Inflammatory macrophage treated with lipopolysaccharide for 4 hours (primary cell): ENCODE data around the gene GID8.

ENCODE experiments used
- DNase-seq: peaks from one replicate; pipeline ENCODE4 v3.0.0-alpha.2; 2020

GID8 gene

GRCh38 chr20:62945771-62946339 is 7.9 kb downstream of the GID8 start:
- DNase-seq = no peak

GRCh38 chr20:62946918-62947317 is 9.0 kb downstream of the GID8 start:
- DNase-seq = no peak

- DNase-seq = no peak
These were observed 9.8 kb downstream of the GID8 start for GRCh38 chr20:62947532-62948300.

GRCh38 chr20:62949153-62949821 is 11.3 kb downstream of the GID8 start:
- DNase-seq = no peak

GRCh38 chr20:62949962-62950361 is 12.0 kb downstream of the GID8 start:
- DNase-seq = peak; percentile 26

GRCh38 chr20:62950741-62951140 is 12.8 kb downstream of the GID8 start:
- DNase-seq = no peak

- no peak for DNase-seq
These were observed 13.4 kb downstream of the GID8 start for GRCh38 chr20:62951143-62951895.

- no peak for DNase-seq
These were observed 14.0 kb downstream of the GID8 start for GRCh38 chr20:62951896-62952372.

GRCh38 chr20:62952373-62952967 is 14.5 kb downstream of the GID8 start, which contains the start of gene SLC17A9:
Gene SLC17A9, plus strand, starts transcription at chr20:62952709. Its CDS starts 122 bp downstream, at chr20:62952831.
- peak; percentile 92 for DNase-seq

- peak; percentile 21 for DNase-seq
These were observed 15.3 kb downstream of the GID8 start for GRCh38 chr20:62952968-62953838.

GRCh38 chr20:62953839-62954703 is 16.1 kb downstream of the GID8 start:
- peak; percentile 86 for DNase-seq

GRCh38 chr20:62955519-62956386 is 17.8 kb downstream of the GID8 start:
- no peak for DNase-seq

GRCh38 chr20:62956387-62957135 is 18.6 kb downstream of the GID8 start:
- no peak for DNase-seq

- no peak for DNase-seq
These were observed 19.5 kb downstream of the GID8 start for GRCh38 chr20:62957136-62958117.

GRCh38 chr20:62958388-62959100 is 20.6 kb downstream of the GID8 start:
- DNase-seq = no peak

- no peak for DNase-seq
These were observed 21.4 kb downstream of the GID8 start for GRCh38 chr20:62959101-62959971.
